ENCODE results near the gene LHX6.

The LHX6 gene

DNA sequence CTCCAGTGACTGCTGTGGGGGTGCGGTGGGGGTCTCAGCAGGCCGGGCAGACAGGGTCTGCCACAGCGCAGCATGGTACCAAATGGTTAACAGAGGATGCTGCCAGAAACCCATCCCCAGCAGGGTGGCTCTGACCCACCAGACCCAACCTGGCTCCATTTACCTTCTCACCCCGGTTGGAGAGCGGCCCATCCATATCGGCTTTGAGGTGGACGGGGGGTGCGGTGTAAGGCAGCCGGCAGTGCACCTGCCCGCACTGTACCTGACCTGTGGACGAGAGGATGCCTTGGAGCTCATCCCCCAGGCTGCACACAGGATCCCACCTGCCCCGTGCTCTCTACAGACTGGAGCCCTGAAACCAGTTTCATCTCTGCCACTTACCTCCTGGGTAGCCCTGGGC, 19.3 kb downstream of the LHX6 start:
- TF ChIP-seq POLR2AphosphoS5 (IDR thresholded peaks at IDR 0.05; ENCODE audit: low read depth) (no peak), SPI1 (IDR thresholded peaks at IDR 0.05; ENCODE audit: borderline replicate concordance, low read depth) (no peak), GABPA (IDR thresholded peaks at IDR 0.05; ENCODE audit: low read depth) (no peak), REST (IDR thresholded peaks at IDR 0.05; ENCODE audit: insufficient replicate concordance, low read depth) (no peak), CTCF (IDR thresholded peaks at IDR 0.05; ENCODE audit: insufficient read depth, low read length) (no peak)
- H3K4me3 ChIP-seq (replicated peaks; ENCODE audit: insufficient read depth, low read length): no peak overlapping the region
- H3K27ac ChIP-seq (replicated peaks): no peak overlapping the region
- peaks cover 37% of the 10 kb centered on the region for H3K27me3 ChIP-seq (ENCODE audit: insufficient read depth, poor library complexity, severe bottlenecking)
- DNase-seq (ENCODE audit: low read depth in 1 of 2, low spot score in 1 of 2): no peak

DNA sequence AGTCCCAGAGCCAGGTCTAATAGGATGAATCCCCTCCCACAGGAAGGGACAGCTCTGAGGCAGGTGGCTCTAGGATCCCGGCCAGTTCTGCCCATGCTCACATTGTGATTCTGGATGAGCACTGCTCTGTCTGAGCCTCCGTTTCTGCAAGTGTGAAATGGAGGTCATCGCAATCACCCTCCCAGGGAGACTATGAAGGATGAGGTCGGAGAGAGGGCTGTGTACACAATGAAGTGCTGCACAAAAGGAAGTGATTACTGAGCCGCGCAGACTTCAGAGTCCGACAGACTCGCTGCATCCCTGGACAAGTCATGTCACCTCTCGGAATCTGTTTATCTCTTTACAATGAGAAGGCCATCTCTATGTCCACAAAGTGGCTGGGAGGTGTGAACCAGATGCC, 21.7 kb downstream of the LHX6 start:
- TF ChIP-seq POLR2AphosphoS5 (IDR thresholded peaks at IDR 0.05; ENCODE audit: low read depth): no peak
- no peak for TF ChIP-seq REST (IDR thresholded peaks at IDR 0.05; ENCODE audit: insufficient replicate concordance, low read depth)
- no peak for TF ChIP-seq GABPA (IDR thresholded peaks at IDR 0.05; ENCODE audit: low read depth)
- no peak for TF ChIP-seq CTCF (IDR thresholded peaks at IDR 0.05; ENCODE audit: insufficient read depth, low read length)
- no peak for TF ChIP-seq SPI1 (IDR thresholded peaks at IDR 0.05; ENCODE audit: borderline replicate concordance, low read depth)
- H3K27ac ChIP-seq (replicated peaks): no peak overlapping the region
- peaks cover 17% of the 10 kb centered on the region for H3K27me3 ChIP-seq (ENCODE audit: insufficient read depth, poor library complexity, severe bottlenecking)
- no peak for DNase-seq (ENCODE audit: low read depth in 1 of 2, low spot score in 1 of 2)
- H3K4me3 ChIP-seq (replicated peaks; ENCODE audit: insufficient read depth, low read length): no peak overlapping the region

DNA sequence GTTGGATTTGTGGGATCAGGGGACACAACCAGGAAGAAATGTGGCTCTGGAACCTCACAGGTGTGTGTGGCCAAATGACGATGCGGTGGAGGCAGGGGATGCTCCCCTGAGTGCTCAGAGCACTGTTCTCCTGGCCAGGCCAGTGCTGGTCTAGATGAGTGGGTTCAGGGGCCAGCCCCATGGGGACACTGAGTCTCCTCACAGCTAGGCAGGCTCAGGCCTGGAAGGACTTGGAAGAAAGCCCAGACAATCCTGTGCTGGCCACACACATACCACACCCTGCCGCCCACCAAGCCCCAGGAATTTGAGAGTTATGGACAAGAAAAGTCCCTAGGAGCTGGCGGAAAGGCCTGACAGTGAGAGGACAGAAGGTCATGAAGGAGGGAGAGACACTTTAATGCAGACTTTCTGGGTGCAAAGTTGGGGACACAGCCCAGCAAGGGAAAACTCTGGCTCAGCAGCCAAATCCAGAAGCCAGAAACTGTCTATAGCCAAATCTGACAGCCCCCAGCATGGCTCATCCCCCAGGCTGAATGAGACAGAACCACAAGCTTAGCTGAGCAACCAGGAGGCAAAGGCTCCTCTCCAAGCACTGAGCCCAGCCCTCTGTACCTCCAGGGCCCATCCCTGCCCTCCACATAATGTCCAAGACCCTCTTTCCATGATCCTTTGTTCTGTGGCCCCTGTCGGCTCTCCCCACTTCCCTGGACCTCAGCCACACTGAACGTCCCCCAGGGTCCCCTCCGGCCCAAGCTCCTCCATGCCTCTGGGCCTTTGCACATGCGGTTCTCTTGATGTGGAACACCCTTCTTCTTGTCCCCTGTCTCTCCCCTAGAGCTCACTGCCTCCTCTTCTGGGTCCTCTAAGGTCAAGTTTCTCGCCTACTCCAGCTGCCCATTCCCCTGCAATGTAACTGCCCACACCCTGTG, 22.4 kb downstream of the LHX6 start:
- Histone ChIP-seq H3K4me3 (replicated peaks; ENCODE audit: insufficient read depth, low read length) (no peak overlapping the region), H3K27ac (replicated peaks) (no peak overlapping the region), H3K27me3 (ENCODE audit: insufficient read depth, poor library complexity, severe bottlenecking) (peaks cover 11% of the 10 kb centered on the region)
- TF ChIP-seq POLR2AphosphoS5 (IDR thresholded peaks at IDR 0.05; ENCODE audit: low read depth): no peak
- TF ChIP-seq GABPA (IDR thresholded peaks at IDR 0.05; ENCODE audit: low read depth): no peak
- no peak for TF ChIP-seq REST (IDR thresholded peaks at IDR 0.05; ENCODE audit: insufficient replicate concordance, low read depth)
- no peak for TF ChIP-seq SPI1 (IDR thresholded peaks at IDR 0.05; ENCODE audit: borderline replicate concordance, low read depth)
- no peak for TF ChIP-seq CTCF (IDR thresholded peaks at IDR 0.05; ENCODE audit: insufficient read depth, low read length)
- DNase-seq (ENCODE audit: low read depth in 1 of 2, low spot score in 1 of 2): no peak
